ENCODE data around the gene UROS.
A peak's percentile ranks its signal among the peaks of the same experiment; 100 is the strongest.

UROS gene

DNA sequence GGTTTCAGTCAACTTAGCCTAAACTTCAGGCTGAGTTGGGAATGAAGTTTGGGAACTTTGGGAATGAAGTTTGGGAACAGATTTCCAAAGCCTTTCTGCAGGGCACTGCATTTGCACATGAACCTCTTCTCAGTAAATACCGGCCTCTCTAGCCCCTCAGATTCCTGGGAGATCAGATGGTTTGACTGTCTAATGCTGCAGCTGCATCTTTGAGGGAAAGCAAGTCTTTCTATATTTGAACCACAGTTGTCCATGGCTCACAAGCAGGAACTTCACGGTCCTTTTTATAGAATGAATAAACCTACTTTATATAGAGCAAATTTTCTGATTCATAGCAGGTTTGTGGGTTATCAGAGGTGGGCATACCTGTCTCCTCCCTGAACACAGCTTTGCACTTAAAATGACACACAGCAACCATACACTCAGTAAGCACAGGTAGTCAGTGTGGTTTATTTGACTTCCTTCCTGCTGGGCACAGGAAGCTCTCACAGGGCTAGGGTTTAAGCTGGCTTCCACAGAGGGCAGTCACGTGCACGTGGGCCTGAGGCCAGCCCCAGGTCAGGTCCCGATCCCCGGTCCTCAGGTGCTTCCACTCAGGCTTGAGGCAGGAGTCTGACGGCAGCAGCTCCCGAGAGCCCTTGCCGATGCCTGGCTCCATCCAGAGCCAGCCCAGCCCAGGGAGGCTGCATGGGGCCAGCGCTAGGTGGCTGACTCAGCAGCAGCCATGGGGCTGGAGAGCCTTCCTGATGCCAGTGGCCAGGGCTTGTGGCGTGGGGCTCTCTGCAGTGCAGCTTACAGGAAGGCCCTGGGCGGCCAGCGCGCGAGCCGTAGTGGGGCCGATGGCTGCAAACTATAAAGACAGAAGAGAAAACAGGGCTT is 34.7 kb downstream of the UROS start:
- no peak for DNase-seq (ENCODE audit: low spot score)

- DNase-seq (ENCODE audit: low spot score): no peak
These were observed 37.3 kb downstream of the UROS start for GRCh38 chr10:125785791-125786190.

GRCh38 chr10:125783957-125784356 is 39.1 kb downstream of the UROS start:
- DNase-seq (ENCODE audit: low spot score): no peak

DNA sequence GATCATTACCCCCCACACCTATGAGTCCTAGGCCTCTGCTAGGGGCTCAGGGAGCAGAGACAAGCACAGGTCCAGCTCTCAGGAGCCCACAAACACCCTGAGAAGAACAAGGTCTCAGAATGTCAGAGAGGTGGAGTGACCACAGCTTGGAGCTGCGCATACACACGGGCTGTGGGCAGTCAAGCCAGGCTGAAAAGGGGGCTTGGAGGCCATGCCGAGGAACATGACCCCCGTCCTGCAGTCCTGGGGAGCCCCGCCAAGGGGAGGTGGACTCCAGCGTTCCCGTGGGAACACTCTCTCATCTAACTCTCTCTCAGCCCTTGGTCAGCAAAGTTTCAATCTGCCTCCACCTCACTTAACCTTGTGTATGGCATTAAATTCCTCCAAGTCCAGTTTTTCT is 39.6 kb downstream of the UROS start:
- DNase-seq (ENCODE audit: low spot score): no peak

DNA sequence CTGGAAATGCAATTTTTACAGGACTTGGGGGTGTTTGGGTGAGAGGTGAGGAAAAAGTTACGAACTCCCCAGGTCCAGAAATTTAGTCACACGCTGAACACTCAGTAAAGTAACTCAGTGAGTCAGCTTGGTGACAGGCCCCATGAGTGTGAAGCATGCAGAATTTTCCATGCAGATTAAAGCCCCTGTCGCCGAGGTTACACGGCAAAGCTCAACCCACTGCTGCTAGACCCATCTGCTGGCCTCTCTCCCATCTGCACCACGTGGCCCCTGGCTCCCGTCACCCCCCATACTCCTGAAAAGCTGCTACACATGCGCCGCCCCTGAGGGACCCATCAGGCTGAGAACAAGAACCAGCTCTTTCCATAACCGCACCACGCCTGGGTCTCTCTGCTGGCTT is 40.4 kb downstream of the UROS start:
- DNase-seq (ENCODE audit: low spot score): no peak

DNA sequence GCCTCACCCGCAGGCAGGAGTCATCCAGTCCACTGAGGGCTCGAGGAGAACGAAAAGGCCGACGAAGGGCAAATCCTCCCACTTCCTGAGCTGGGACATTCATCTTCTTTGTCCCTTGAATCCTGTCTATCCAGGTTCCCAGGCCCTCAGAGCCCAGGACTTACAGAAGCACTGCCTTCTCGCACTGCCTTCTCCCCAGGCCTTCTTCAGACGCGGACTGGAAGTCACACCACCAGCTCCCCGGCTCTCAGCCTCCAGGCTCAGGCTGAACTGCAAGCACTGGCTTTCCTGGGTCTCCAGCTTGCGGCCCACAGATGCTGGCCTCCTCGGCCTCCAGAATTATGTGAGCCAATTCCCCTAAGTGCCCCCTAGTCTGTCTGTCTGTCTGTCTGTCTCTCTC is 41.0 kb downstream of the UROS start:
- no peak for DNase-seq (ENCODE audit: low spot score)

DNA sequence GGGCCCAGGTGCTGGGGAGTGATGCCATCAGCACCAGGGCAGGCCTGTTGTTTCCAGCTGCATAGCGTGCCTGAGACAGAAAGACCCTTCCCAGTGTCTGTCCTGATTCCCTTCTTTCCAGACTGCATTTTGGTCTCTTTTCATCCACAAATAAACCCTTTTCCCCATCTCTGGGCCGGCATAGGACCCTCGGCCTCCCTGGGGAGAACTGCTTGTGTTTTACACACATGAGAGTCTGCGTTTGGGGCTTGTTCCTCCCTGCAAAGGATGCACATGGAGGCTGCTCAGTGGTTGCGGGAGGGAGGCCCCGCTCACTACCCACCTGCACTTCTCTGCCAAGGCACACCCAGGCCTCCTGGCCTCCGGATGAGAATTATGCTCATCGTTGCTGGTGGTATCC is 41.7 kb downstream of the UROS start:
- DNase-seq (ENCODE audit: low spot score): no peak

DNA sequence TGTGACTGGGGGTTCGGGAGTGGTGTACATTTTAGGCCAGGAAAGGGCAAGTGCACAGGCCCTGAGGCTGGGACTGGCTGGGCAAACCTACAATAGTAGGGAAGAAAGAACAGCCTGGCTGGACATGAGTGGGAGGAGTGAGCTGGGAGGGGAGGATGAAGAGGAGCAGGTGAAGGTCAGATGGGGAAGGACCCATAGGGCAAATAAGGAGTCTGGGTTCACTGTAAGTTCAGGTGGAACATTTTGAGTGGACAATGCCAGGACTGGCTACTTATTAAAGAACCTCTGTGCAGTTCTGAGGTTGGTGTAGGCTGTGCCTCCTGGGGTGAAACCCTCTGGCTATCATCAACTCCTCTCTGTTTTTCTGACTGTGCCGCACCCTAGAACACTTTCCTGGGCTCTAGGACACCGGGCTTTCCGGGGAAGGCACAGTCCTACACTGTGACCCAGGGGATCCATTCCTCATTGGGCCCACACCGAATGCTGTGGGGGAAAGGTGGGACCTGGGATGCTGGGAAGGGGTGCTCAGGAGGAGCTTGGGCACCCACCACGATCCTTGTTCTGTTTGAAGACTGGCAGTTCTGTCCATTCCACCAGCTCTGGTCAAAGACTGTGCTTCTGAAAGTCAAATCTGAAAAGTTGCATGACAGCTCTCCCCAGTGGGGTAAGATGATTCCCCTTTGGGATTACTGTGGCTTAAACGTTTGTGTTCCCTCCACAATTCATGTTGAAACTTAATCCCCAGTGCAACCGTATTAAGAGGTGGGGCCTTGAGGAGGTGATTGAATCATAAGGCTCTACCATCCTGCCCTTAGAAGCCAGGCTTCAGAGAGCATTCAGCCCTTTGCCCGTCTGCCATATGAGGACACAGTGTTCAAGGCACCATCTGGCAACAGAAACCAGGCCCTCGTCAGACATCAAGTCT is 43.4 kb downstream of the UROS start:
- no peak for DNase-seq (ENCODE audit: low spot score)

DNA sequence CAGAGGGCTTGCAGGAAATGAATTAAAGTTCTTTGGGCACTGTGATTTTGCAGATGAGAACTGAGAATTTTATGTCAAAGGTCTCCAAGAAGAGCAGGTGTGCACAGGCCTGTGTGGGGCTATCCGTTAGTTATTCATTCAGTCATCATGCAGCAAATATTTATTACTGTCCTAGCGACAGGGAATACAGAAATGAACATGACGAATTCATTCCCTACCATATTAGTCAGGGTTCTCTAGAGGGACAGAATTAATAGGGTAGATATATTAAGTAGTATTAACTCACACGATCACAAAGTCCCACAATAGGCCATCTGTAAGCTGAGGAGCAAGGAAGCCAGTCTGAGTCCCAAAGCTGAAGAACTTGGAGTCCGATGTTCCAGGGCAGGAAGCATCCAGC is 44.5 kb downstream of the UROS start:
- DNase-seq (ENCODE audit: low spot score): no peak

GRCh38 chr10:125777806-125778205 is 45.3 kb downstream of the UROS start:
- no peak for DNase-seq (ENCODE audit: low spot score)

- no peak for DNase-seq (ENCODE audit: low spot score)
These were observed 47.5 kb downstream of the UROS start, which contains the start of gene MMP21 for GRCh38 chr10:125775491-125776106. TSS of gene MMP21 (minus strand) at chr10:125775821. CDS start at chr10:125775821, 0 bp downstream.

DNA sequence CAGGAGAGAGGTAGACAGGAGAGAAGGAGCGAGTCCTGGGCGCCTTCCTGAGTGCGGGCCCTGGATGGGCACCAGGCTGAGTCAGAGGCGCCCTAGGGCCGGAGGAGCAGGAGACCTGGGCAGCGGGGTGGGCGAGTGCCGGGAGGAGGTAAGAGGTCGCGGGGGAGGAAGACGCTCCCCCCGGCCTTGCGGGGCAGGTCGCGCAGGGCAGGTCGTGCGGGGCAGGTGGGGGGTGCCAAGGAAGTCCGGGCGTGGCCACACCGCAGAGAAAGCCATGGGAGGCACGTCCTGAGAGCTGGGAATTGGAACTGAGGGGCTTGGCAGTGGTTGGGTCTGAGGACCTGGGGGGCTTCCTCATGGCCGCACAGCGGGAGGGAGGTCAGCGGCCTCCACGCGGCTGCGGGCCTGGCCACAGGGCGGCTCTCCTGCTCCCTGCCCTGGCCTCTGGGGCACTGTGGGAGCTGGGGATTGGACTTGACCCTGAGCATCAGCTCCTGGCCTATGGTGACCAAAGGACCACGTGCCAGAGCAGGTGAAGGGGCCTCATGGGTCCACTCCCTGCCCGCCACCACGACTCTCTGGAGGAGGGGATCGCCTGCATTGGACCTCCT is 48.4 kb downstream of the UROS start:
- DNase-seq (ENCODE audit: low spot score): no peak

DNA sequence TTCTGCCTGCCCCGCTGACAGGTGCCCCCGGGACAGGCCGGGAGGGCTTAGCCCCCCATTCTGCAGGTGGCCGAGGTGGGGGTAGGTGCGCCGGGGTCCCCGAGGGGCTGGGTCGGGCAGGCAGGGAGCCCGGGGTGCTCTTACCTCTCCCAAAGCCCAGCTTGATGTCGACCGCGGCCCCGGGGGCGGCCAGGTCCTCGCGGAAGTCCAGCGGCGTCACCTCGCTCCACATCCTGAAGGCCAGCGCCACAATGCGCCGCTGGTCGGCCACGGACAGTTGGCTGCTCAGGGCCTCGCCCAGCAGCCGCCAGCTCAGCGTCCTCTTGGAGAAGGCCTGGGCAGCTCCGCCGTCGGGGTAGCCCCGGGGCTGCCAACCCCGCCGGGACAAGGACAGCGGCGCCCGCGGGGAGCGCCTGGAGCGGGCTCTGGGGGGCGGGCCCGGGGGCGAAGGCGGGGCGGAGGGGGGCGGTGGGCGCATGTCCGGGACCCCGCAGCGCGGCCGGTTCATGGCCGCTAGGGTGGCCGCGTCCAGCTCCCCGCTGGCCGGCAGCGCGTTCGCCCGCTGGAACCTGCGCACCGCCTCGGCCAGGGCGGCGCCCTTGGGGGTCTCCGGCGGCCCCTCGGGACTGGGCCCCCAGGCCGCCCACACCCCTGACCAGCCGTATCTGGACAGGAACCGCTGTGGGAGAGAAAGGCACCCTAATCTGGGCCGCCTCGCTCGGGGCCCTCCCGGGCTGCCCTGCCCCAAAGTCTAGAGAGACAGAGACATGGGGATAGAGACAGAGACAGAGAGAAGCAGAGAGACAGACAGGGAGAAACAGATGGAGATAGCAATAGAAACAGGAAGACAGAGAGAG is 49.1 kb downstream of the UROS start:
- DNase-seq (ENCODE audit: low spot score): no peak

GRCh38 chr10:125772864-125773180 is 50.2 kb downstream of the UROS start:
- no peak for DNase-seq (ENCODE audit: low spot score)

DNA sequence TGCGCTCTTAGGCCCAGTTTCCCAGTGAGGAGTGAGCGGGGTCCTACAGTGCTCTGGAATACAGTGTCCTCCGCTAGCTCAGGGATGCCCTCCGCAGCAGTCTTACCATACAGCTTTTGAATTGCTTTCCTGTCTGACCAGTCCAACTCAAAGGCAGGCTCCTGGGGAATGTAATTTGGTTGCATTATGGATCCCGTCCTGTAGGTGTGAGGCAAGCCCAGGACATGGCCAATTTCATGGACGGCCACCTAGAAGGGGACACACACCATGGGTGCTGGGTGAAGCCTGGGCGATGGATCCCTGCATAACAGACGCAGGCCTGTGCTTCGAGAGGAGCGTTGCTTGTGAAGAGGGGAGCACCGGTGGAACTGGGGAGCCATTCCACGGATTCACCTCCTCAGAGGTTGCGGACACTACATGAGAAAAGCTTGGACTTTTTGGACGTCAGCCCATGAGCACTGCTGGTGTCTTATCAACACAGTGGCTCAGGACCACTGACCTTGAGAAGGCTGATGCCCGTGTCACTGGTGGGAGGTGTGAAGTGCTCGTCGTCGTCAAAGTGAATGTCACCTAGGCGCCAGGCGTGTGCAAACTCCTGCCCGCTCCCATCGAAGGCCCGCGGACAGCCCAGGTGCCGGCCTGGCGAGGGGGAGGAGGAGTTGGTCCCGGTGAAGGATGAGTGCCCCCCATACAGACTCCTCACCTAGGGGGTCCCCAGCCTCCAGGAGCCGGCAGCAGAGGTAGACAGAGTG is 50.8 kb downstream of the UROS start:
- no peak for DNase-seq (ENCODE audit: low spot score)

DNA sequence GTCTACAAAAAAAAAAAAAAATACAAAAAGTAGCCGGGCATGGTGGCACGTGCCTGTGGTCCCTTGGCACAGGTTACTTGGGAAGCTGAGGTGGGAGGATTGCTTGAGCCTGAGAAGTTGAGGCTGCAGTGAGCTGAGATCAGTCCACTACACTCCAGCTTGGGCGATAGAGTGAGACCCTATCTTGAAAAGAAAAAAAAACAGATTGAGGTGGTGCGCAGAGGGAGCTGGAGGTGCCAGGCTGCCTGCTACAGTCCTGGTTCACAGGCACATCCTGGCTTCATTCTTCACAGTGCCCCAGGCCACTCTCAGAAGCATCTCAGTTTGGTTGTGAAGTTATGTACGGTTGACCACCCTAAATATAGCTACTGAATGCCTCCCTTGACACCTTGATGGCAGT is 52.2 kb downstream of the UROS start:
- no peak for DNase-seq (ENCODE audit: low spot score)

DNA sequence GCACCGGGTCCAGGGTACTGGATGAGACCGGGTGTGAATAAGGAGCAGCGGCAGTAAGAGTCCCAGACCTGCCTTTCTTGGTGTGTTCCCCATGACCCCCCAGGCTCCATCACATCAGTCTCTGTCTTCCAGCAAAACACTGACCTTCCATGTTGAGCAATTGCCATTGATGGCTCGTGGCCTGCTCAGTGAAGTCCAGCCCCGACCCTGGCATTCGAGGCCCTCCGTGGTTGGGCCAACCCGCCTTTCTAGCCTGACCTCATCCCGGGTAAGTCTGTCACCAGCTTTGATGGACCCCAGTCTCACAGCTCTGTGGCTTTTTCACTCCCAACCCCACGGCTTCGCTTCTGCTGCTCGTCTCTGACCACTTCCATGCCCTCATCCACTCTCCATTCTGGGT is 53.9 kb downstream of the UROS start:
- DNase-seq (ENCODE audit: low spot score): no peak

DNA sequence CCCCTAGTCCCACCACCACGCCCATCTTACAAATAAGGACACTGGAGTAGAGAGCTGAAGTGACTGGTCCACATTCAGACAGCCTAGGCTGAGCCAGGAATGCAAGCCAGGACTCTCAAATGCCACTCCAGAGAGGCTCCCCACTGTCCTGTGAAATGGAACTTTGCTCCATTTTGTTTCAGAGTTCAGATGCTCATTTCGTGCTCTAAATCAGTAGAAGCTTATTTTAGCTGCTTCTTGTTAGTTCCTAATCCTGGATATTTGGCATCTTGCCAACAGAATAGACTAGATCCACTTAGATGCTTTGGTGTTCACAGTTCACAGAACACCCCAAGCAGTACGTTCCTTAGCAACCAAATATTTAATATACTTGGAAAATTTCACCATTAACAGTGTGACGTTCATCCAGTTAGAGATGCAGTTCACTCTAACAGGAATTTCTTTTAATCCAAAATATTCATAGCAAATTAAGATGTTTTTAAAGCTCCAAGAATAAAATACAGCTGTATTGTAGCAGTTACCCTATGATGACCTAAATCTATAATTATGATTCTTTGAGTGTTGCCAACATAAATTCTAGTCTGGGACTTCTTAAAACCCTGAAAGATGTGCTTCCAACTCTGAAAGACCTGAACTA is 54.7 kb downstream of the UROS start:
- peak; percentile 19 for DNase-seq (ENCODE audit: low spot score)

GRCh38 chr10:125766511-125766910 is 56.5 kb downstream of the UROS start:
- DNase-seq (ENCODE audit: low spot score): no peak

GRCh38 chr10:125765835-125766234 is 57.2 kb downstream of the UROS start:
- no peak for DNase-seq (ENCODE audit: low spot score)

Data from globus pallidus (tissue), 1 donor.